Measurements from ENCODE around the gene RTN4RL2.

The RTN4RL2 gene

GRCh38 chr11:57462597-57462996, 2.3 kb downstream of the RTN4RL2 start:
- no peak for DNase-seq (ENCODE audit: low read depth, low spot score)

- no peak for DNase-seq (ENCODE audit: low read depth, low spot score)
Observed at GRCh38 chr11:57463671-57464538, 3.6 kb downstream of the RTN4RL2 start.

GRCh38 chr11:57464539-57465181, 4.3 kb downstream of the RTN4RL2 start:
- DNase-seq (ENCODE audit: low read depth, low spot score) = no peak

GRCh38 chr11:57466680-57467079, 6.4 kb downstream of the RTN4RL2 start:
- DNase-seq (ENCODE audit: low read depth, low spot score) = no peak

GRCh38 chr11:57467508-57468157, 7.3 kb downstream of the RTN4RL2 start:
- DNase-seq (ENCODE audit: low read depth, low spot score) = no peak

GRCh38 chr11:57468276-57468675, 7.9 kb downstream of the RTN4RL2 start:
- DNase-seq (ENCODE audit: low read depth, low spot score) = no peak

- DNase-seq (ENCODE audit: low read depth, low spot score) = no peak
Observed at GRCh38 chr11:57469268-57469667, 8.9 kb downstream of the RTN4RL2 start.

- DNase-seq (ENCODE audit: low read depth, low spot score) = no peak
Observed at GRCh38 chr11:57471496-57471895, 11.2 kb downstream of the RTN4RL2 start.

- no peak for DNase-seq (ENCODE audit: low read depth, low spot score)
Observed at GRCh38 chr11:57473285-57473841, 13.0 kb downstream of the RTN4RL2 start.

- DNase-seq (ENCODE audit: low read depth, low spot score) = no peak
Observed at GRCh38 chr11:57474017-57474802, 13.9 kb downstream of the RTN4RL2 start.

GRCh38 chr11:57474803-57475115, 14.4 kb downstream of the RTN4RL2 start:
- no peak for DNase-seq (ENCODE audit: low read depth, low spot score)

- DNase-seq (ENCODE audit: low read depth, low spot score) = no peak
Observed at GRCh38 chr11:57475191-57475590, 14.9 kb downstream of the RTN4RL2 start.

- DNase-seq (ENCODE audit: low read depth, low spot score) = no peak
Observed at GRCh38 chr11:57475671-57476046, 15.3 kb downstream of the RTN4RL2 start.

GRCh38 chr11:57476047-57476756, 15.9 kb downstream of the RTN4RL2 start:
- peak; percentile 34 for DNase-seq (ENCODE audit: low read depth, low spot score)

GRCh38 chr11:57476757-57477506, 16.6 kb downstream of the RTN4RL2 start:
- peak; percentile 47 for DNase-seq (ENCODE audit: low read depth, low spot score)

GRCh38 chr11:57477507-57478189, 17.3 kb downstream of the RTN4RL2 start:
- no peak for DNase-seq (ENCODE audit: low read depth, low spot score)

GRCh38 chr11:57479021-57479663, 18.8 kb downstream of the RTN4RL2 start:
- no peak for DNase-seq (ENCODE audit: low read depth, low spot score)

GRCh38 chr11:57479911-57480310, 19.6 kb downstream of the RTN4RL2 start:
- DNase-seq (ENCODE audit: low read depth, low spot score) = no peak
